NCI-H146 treated with DMSO at 0.1 percent for 48 hours (cell line): ENCODE results near the gene COL9A3.

Source experiments
- DNase-seq: peaks from one replicate; lab custom pipeline; 2025; ENCODE audit not compliant: unreplicated experiment; lab: John Stamatoyannopoulos, UW

The COL9A3 gene

GRCh38 chr20:62778601-62779416, 38.0 kb upstream of the COL9A3 start:
- no peak for DNase-seq

- DNase-seq, result no peak
These were observed 37.5 kb upstream of the COL9A3 start for GRCh38 chr20:62779417-62779685.

- no peak for DNase-seq
These were observed 36.6 kb upstream of the COL9A3 start for GRCh38 chr20:62780204-62780603.

- DNase-seq, result no peak
These were observed 36.2 kb upstream of the COL9A3 start for GRCh38 chr20:62780696-62781095.

GRCh38 chr20:62782149-62782892, 34.5 kb upstream of the COL9A3 start:
- no peak for DNase-seq

- DNase-seq, result no peak
These were observed 34.0 kb upstream of the COL9A3 start for GRCh38 chr20:62782893-62783278.

- no peak for DNase-seq
These were observed 32.4 kb upstream of the COL9A3 start for GRCh38 chr20:62784497-62784896.

- no peak for DNase-seq
These were observed 31.5 kb upstream of the COL9A3 start for GRCh38 chr20:62785393-62785792.

GRCh38 chr20:62786157-62786556, 30.7 kb upstream of the COL9A3 start:
- DNase-seq, result no peak

- DNase-seq, result no peak
These were observed 29.5 kb upstream of the COL9A3 start for GRCh38 chr20:62787321-62787720.

GRCh38 chr20:62787866-62788265, 29.0 kb upstream of the COL9A3 start:
- no peak for DNase-seq

- DNase-seq, result no peak
These were observed 28.2 kb upstream of the COL9A3 start for GRCh38 chr20:62788607-62789006.

- no peak for DNase-seq
These were observed 26.8 kb upstream of the COL9A3 start for GRCh38 chr20:62790075-62790474.

- DNase-seq, result peak; percentile 62
These were observed 25.3 kb upstream of the COL9A3 start for GRCh38 chr20:62791301-62792181.

GRCh38 chr20:62792182-62792939, 24.5 kb upstream of the COL9A3 start:
- no peak for DNase-seq

GRCh38 chr20:62792940-62793756, 23.7 kb upstream of the COL9A3 start:
- no peak for DNase-seq

GRCh38 chr20:62793757-62794006, 23.2 kb upstream of the COL9A3 start:
- DNase-seq, result no peak

GRCh38 chr20:62794007-62794724, 22.7 kb upstream of the COL9A3 start:
- DNase-seq, result peak; percentile 84

GRCh38 chr20:62795023-62795761, 21.7 kb upstream of the COL9A3 start:
- peak; percentile 47 for DNase-seq
